Body of pancreas (tissue), 4 donors: Measurements from ENCODE around the gene ANO2.

ENCODE experiments used
- CTCF ChIP-seq, 7 experiments: fragments of 450-650 bp in 4 of 7; fragments of 200-600 bp in 3 of 7; sonication (generic) in 3 of 7; IDR thresholded peaks; one replicate each; pipeline ENCODE4 v1.5.1; 2016 to 2019; ENCODE audit warnings: antibody characterized with exemption in 7 of 7
- POLR2A ChIP-seq, 3 donors: fragments of 450-650 bp; IDR thresholded peaks; one replicate each; pipeline ENCODE4 v1.6.1; 2016; ENCODE audit warnings: antibody characterized with exemption in 3 of 3, mild to moderate bottlenecking in 2 of 3

GRCh38 chr12:5522432-5523335 lies 422.4 kb downstream of the ANO2 start:
- no peak for TF ChIP-seq CTCF (IDR thresholded peaks at IDR 0.05)
- TF ChIP-seq POLR2A (IDR thresholded peaks at IDR 0.05): no peak
